T follicular helper cell (primary cell): ENCODE data around the gene DENND2A.
A peak's percentile ranks its signal among the peaks of the same experiment; 100 is the strongest.
"Not testable (repeated sequence)": the region's sequence is repeated elsewhere in the genome, so short reads cannot be mapped to it uniquely, and the experiment has no call there.

ENCODE experiments used
- DNase-seq: peaks from one replicate; pipeline ENCODE4 v3.0.0-alpha.2; 2020; ENCODE audit warnings: low read depth

DENND2A gene

DNA sequence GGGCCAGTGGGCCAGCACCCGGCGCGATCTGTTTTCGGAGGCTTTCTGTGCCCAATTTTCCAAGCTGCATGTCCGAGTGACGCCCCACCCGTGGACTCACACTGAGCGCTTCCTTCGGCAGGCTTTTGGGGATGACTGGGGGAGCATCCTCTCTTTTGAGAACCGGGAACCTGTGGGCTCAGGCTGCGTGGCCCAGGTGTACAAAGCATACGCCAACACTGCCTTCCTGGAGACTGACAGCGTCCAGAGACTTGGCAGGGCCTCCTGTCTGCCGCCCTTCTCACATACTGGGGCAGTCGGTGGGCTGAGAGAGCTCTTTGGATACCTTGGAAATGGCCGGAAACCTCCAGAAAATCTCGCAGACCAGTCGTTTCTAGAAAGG lies 33.2 kb upstream of the DENND2A start:
- DNase-seq: no peak

DNA sequence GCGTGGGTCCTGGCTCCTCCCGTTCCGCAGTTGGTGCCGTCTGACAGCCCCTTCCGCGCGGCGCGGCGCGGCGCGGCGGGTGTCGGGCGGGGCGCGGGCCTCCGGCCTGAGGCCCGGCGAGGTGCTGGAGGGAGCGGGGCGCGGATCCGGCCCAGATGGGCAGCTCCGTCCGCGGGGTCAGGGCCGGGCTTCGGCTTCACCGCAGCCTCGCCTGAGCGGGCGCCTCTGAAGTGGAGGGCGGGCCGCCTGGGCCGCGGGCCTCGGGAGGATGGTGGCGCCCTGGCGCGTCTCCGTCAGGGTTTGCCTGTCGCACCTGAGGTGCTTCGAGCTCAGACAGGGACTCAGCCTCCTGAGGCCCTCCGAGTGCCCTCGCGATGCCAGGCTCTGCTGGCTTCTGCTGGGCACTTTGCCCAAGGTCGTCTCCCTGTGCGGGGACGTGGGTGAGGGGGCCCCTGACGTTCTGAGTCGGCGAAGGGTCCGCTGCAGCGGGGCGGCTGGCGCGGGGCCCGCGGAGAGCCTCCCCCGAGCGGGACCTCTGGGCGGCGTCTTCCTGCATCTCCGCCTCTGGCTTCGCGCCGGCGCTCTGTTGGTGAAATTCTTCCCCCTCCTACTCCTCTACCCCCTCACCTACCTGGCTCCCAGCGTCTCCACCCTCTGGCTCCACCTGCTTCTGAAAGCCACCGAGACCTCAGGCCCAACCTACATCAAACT lies 32.6 kb upstream of the DENND2A start:
- DNase-seq: peak; percentile 43

DNA sequence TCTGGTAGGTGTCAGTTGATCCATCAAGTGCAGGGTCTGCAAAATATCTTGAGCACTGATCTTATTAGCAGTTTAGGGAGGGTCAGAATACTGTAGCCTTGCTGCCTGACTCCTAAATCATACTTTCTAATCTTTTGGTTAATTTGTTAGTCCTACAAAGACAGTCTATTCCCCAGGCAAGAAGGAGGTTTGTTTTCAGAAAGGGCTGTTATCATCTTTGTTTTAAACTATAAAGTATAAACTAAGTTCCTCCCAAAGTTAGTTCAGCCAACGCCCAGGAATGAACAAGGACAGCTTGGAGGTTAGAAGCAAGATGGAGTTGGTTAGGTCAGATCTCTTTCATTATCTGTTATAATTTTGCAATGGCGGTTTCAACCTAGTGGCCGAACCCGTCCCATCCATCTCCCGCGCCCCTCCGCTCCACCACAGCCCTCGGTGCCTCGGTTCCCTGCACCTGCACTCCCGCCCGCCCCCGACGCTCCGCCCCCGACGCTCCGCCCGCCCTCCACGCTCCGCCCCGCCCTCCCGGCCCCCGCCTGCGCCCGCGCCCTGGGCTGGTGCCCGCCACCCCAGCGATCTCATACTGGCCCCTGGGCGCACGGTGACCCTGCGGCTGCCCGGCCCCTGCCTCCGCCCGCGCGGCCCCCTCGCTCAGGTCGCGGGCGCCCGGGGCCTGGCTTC lies 31.9 kb upstream of the DENND2A start, which contains the start of gene ADCK2:
Gene ADCK2 (plus strand): TSS at position 564 of the 681 bp plus-strand sequence. CDS start 386 bp downstream, outside the sequence.
- DNase-seq: peak; percentile 40

DNA sequence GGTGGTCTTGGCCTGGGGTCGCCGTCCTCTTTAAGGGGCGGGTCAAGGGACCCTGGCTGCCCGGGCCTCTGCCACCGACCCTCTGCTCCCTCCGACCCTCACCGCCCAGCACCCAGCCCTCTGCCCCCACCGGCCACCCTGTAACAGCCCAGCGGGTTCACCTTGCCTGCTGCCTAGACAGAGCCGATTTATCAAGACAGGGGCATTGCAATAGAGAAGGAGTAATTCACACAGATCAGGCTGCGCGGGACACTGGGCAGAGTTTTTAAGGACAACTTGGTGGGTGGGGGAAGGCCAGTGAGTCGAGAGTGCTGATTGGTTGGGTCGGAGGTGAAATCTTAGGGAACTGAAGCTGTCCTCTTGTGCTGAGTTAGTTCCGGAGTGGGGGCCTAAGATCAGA lies 31.4 kb upstream of the DENND2A start:
- DNase-seq: no peak

DNA sequence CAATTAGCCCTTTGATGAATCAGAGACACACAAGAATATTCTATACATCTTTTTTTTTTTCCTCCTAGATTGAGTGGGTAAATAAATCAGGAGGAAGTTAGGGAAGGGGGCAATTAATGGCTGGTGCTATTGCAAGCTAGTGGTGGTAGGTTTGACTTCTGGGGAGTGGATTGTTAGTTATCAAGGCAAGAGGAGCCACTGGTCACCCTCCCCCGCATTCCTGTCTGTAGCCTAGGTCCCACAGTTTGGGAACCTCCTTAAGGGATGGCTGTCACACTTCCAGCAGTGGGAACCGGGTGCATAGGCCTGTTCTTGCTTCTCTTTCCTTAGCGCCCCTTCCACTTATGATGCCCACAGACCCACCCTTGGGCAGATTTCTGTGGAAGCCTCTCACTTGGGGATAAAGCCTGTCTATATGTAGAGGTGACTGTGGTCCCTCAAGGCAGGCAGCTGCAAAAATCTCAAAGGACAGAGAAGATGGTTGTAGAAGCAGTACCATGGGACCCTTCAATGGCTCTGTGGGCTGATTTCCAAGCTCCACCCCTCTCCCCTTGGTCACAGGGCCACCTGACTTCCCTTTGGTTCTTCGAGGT lies 29.8 kb upstream of the DENND2A start:
- no peak for DNase-seq

DNA sequence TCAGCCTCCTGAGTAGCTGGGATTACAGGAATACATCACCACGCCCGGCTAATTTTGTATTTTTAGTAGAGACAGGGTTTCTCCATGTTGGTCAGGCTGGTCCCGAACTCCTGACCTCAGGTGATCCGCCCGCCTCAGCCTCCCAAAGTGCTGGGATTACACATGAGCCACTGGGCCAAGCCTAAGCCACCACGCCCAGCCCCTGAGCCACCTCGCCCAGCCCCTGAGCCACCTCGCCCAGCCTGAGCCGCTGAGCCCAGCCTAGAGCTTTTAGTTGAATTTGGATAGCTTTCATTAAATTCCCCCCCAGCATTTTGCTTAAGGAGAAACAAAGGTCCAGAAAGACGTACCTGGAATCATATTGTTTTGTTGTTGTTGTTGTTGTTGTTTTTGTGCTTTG lies 29.2 kb upstream of the DENND2A start:
- DNase-seq: not testable (repeated sequence)

DNA sequence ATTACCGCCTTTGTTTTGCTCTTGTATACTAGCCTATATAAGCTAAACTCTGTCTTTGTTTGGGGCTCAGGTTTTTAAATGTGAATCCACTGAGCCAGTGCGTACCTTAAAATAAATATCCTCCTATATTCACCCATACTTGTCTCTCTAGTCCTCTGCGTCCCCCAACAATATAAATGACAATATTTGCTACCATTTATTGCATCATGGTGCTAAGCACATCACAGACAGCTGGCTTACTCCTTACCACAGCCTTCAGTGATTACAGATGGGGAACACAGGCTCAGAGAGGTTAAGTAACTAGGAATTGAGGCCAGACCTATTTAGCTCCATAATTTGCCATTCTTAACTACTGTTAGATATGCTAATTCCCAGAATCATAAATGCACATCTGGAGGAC lies 28.7 kb upstream of the DENND2A start:
- no peak for DNase-seq

DNA sequence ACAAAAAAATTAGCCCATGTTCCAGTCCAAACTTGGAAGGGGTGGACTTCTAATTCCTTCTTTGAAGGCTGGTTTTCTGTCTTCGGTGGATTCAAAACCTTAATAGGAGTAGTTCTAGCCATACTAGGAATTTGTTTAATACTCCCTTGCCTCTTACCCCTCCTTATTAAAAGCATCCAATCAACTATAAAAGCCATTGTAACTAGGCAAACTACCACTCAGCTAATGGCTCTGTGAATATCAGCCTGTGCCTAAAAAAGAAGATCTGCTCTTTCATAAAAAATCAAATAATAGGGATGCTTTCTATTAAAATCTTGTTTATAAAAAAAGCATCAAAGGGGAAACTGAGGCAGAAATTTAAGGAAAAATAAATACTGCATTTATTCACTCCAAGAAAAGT lies 28.0 kb upstream of the DENND2A start:
- no peak for DNase-seq

DNA sequence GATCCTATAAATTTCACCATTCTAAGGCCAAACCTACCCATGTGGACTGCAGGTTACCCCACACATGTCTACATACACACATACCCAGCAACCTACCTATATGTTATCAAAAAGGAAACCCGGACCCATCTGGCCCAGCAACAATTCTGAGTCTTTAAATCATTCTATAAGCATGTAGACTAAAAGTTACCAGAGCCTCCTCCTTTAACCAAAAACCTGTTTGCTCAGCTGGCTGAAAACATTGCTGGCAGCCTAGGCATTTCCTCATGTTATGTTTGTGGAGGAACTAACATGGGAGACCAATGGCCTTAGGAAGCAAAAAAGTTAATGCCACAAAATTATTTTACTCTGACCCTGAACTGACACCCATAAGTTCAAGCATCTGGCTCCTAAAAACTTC lies 26.9 kb upstream of the DENND2A start:
- DNase-seq: no peak

DNA sequence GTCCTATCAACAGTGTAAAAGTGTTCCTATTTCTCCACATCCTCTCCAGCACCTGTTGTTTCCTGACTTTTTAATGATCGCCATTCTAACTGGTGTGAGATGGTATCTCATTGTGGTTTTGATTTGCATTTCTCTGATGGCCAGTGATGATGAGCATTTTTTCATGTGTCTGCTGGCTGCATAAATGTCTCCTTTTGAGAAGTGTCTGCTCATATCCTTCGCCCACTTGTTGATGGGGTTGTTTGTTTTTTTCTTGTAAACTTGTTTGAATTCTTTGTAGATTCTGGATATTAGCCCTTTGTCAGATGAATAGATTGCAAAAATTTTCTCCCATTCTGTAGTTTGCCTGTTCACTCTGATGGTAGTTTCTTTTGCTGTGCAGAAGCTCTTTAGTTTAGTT lies 22.3 kb upstream of the DENND2A start:
- not testable (repeated sequence) for DNase-seq

DNA sequence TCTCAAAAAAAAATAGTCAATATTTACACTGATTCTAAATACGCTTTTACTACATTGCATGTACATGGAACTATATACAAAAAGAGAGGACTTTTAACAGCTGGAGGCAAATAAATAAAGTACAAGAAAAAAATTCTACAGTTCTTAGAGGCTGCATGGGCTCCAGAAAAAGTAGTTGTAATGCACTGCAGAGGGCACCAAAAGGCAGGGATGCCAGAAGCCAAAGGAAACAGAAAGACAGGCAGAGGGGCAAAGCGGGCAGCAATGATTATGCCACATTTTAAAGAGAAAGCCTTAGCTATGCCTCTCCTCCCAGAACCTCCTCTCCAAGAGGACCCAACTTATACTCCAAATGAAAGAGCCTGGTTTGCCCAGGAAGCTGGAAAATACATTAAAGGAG lies 20.5 kb upstream of the DENND2A start:
- no peak for DNase-seq

DNA sequence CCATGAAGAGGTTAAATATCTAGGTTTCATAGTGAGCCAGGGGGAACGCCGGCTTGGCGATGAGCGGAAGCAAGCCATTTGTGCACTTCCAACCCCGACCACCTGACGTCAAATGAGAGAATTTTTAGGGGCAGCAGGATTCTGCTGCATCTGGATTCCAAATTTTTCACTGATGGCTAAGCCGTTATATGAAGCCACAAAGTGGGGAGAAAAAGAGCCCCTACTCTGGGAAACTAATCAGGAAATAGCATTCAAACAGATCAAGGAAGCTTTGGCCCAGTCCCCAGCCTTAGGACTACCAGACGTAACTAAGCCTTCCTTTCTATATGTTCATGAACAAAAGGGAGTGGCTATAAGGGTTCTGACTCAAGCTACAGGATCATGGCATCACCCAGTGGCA lies 19.2 kb upstream of the DENND2A start:
- no peak for DNase-seq

DNA sequence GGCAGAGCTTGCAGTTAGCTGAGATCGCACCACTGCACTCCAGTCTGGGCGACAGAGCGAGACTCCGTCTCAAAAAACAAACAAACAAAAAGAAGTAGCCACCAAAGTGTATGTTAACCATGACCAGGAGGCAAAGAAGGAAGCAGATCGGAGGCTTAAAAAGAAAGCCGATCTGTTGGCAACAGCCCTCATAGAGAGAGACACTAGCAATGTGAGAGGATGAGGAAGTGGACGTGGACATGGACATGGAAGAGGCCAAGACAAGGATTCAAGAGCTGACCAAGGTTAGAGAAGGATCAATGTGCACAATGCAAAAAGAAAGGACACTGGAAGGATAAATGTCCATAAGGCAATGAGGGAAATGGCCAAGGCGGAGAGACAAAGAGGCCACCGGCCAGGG lies 17.3 kb upstream of the DENND2A start:
- no peak for DNase-seq

DNA sequence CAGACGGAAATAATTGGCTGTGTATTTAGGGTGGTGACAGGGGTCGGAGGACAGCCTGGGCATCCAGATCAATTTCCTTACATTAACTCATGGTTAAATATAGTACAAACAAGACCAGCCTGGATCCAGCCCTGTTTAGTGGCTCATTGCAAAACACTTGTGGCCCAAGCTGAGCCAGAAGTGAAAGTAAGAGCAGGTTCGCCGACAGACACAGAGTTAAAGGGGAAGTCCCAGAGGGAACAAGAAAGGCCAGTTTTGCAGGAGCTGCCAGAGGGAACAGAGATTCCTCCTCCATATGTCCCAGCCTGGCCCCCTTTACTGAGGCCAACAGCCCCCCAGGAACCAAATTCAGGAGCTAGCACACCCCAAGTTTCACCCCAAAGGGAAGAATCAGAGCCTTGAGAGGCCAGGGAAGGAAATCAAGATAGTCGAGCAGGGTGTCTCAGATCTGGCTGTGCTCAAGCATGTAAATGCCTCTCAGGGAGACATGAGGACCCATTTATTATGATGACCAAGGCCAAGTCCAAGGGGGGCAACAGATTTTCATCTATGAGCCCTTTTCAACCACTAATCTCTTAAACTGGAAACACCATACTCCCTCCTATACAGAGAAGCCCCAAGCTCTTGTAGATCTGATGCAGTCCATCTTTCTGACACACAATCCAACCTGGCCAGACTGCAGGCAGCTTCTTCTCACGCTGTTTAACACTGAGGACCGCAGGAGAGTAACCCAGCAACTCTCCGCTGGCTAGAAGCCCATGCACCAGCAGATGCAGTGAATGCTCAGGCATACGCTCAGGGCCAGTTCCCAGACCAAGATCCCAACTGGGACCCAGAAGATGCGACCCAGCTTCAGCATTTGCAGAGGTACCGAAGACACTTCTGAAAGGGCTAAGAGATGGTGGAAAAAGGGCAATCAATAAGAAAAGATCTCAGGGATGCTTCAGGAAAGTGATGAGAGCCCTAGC lies 16.2 kb upstream of the DENND2A start:
- no peak for DNase-seq

DNA sequence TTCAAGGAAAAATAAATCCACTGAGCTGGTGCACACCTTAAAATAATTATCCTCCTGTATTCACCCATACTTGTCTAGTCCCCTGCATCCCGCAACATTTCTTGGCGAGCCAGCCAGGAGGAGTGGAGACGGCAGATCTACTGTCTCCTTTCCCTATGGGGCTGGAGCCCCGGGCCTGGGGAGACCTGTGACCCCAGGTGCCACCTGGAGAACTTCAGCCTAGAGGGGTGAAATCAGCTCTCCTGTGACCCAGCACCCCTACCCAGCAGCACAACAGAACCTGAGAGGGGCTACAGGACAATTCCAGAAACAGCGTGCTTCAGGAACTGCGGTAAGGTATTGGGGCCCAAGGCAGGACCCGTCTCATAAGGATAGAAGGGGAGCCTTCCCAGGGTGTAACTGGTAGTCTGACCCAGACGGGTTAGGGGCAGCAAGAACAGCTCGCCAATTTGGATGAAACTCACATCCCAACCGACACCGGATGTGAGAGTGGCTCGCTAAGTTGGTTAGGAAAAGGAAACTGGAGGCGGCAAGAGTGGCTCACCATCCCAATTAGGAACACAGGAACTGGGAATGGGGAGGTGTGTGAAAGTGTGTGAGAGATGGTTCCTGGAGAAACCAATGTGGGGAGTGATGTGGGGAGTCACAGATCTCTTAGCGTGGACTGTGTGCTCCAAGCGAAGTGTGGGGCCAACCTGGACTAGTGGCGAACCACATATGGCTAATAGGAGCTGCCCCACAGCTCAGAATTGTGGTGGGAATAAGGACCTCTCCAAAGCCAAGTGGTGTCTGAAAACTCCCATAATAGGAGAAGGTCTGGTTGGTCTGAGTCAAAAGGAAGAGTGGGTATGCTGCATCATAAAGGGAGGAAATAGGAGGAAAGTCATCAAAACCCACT lies 15.1 kb upstream of the DENND2A start:
- DNase-seq: no peak

DNA sequence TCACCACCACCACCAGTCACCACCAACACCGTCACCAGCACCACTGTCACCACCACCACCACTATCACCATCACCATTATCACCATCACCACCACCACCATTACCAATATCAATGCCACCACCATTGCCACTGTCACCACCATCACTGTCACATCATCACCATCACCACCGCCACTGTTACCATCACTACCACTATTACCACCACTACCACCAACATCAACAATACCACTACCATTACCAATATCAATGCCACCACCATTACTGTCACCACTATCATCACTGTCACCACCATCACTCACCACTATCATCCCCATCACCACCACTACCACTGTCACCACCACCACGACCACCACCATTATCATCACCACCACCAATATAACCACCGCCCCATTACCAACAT lies 14.0 kb upstream of the DENND2A start:
- DNase-seq: no peak

DNA sequence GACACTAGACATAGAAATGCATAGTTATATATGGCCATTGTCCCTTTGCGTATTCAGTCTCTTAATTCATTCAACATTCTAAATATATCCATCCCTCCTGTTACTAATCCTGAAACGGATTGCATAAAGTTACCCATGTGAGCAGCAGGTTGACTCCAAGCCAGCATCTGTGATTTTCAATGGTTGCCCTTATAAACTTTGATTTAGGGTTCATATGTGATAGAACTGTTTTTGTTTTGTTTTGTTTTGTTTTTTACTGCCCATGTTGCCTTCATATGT lies 13.4 kb upstream of the DENND2A start:
- no peak for DNase-seq

DNA sequence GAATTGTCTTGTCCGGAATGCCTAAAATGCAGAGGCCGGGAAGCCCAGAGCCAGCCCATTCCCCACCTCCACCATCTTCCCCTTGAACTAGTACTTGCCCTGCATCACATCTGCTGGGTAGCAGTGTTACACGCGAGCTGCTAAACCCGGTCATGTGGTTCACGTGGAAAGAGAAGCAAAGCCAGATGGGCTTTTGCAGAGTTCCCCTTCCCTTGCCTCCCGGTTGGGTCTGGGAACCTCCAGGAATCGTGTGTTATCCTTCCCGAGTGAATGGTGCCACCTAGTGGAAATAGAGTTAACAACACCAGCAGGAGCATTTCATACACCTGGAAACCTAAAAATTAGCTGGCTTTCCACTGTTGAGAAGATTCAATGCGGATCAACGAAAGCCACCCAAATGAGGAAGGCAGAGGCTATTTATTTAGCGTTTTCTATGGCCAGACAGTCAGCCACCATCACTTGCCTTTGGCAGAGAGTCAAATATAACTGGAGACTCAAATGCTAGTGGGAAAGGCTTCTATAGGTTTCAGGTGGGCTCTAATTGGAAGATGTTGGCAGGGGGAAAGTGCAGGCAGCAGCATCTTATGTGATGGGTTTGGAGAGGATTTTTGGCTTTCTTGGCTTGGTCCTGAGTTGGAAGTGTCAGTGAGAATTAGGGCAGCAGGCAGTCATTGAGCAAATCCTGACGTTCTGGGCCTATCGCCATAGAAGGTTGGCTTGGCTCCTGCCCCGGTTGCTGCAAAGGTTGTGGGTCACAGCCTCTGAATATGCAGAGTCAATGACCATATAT lies 12.9 kb upstream of the DENND2A start:
- DNase-seq: no peak

DNA sequence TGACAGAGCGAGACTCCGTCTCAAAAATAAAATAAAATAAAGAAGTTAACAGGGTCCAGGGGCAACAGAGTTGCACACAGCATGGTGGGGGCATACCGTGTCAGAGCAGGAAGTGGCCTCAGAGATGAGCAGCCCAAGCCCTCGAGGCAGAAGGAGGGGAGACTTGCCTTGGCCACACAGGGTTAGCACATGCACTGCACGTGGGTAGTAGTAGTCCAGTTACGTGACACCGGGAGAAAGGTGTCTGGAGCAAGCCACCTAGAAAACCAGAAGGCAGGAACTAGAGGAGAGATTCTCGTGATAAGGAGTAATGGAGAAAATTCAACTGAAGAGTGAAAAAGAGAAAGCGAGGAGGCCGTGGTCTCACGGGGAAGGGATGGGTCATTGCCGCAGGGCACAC lies 9.8 kb upstream of the DENND2A start:
- DNase-seq: no peak

DNA sequence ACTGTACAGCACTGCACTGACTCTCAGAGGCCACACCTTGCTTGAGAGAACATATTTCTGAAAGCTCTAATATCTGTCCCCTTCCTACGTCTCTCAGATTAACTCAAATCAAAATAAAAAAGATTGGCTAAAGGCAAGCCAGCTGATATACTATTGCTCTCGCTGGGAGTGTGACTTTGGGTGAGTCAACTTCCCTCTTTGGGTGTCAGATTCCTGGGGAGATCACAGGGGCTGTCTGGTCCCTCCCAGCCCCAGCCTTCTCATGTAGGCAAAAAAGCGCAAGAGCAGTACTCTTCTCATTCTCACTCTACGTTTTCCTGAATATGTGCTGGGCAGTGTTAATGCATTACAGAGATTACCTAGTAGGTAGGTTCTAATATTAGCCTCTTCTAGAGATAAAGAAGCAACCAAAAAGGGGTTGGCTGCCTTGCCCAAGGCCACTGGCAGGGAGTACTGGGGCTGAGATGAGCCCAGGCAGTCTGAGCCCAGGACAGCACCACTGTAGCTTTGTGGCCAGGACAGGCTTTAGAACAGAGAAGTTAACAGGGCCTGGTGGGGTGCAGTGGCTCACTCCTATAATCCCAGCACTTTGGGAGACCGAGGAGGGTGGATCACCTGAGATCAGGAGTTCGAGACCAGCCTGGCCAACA lies 9.1 kb upstream of the DENND2A start:
- no peak for DNase-seq
